HG03095 (cell line): ENCODE measurements around the gene TTBK2.

Source experiments
- ATAC-seq: cut with Tn5 transposase; IDR thresholded peaks from one replicate; pipeline ENCODE4 v1.9.1; 2021; ENCODE audit warnings: moderate library complexity; ENCODE audit not compliant: unreplicated experiment

TTBK2 gene

DNA sequence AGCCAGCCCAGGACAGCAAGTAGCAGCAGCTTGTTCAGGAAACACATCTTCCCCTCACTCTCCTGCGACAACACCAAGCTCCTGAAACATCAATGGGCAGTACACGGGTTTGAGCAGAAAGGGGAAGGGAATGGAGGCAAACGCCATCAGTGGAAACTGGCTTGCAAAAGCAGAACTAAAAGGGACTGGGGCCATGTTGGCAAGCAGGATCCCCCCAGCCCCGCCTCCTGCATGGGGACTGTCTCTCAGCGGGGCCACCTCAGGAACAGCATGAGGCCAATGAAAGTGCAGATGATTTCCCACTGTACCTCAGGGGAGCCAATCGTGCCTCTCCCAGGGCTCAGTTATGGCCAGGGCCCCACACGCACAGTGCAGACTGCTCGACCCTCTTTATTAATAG lies 190.4 kb downstream of the TTBK2 start:
- no peak for ATAC-seq

DNA sequence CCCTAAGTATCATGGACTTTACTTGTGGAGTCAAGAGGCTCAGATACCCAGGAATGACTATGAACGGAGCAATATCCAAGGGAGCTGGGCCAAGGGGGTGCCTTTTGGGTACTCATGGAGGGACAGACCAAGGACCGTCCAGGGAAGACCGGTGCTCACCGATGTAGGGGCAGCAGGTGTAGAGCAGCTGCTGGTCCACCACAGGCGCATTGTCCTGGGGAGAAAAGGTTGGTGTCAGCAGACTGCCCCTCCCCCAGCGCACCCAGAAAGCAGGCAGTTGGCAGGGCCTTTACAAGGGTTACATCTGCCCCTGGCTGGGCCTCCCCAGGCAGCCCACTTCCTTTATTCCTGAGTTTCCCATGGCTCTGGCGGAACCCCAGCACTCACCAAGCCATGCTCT lies 191.2 kb downstream of the TTBK2 start:
- ATAC-seq, result no peak

DNA sequence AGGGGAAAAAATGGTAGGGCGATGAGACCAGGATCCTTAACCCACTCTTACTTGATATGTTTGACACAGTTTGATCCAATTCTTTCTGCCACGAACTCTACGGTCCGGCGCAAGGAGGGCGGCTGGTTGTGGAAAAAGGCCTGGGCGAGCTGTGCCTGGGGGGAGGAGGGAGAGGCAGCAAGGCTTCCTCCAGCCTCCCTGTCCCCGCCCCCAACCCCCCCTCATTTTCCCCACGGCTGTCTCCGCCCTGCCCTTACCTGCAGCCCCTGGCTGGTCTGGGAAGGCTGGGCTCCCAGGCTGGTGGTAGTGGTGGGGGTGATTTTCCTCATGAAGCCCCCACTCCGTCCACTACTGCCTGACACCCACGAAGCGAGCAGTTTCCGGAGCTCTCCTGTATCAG lies 191.6 kb downstream of the TTBK2 start:
- no peak for ATAC-seq

DNA sequence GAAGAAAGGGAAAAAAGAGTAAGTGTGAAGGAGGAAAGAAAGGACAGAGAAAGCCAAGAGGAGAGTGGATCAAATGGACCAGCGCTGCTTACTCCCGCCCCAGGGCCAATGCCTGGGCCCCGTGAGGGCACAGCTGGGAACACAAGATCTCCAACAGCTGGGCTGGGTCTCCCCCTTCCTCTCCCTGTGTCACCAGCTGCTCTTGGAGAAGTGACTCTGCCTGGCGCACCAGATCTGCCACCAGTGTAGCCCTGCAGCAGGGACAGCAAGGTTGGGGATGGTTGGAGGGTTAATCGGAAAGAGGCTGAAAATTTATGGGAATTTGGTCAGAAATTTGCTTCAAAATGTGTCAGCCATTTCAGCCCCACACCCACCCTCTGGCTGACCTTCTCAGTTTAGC lies 192.0 kb downstream of the TTBK2 start:
- ATAC-seq, result no peak

DNA sequence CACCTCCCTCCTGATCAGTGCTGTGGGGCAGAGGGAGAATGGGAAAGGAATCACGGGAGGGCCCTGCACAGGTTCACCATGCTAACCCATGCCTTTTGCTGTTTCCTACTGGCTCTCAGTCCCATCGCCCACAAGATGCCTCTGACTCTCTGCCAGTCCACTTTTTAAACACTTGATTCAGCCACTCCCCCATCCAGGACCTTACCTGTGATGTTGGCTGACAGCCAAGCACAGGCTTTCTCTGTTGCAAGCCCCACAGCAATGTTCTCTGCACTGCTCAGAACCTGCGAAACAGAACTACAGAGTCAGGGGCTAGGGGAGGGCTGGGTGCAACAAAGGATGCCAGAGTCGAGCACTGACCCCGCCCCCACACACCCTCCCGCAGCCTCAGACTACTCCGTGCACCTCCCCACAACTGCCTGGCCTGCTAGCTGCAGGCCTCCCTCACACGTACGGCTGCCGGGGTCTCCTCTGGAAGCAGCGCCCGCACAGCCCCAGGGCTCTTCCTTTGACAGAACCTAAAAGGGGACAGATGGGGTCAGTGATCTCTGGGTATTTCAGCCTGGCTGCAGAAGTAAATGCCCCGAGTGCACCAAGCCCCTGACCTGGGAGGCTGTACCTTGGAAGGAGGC lies 192.7 kb downstream of the TTBK2 start:
- ATAC-seq, result no peak

DNA sequence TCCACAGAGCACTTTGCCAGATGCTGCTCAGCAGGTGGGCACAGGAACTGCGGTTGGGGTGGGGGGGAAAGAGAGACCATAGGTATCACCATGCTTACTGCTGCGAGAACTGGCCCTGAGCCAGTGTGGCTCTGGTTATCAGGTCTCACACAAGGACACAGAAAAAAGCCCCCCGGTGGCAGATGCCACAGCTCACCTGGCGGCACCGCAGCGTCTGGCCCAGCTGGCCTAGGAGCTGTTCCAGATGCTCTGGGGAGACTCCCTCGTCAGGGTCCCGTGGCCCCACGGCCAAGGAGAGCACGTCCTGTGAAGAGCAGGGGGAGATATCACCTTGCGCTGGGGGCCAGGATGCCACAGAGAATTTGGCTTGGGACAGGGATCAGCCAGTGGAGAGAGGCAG lies 194.5 kb downstream of the TTBK2 start:
- ATAC-seq, result no peak

DNA sequence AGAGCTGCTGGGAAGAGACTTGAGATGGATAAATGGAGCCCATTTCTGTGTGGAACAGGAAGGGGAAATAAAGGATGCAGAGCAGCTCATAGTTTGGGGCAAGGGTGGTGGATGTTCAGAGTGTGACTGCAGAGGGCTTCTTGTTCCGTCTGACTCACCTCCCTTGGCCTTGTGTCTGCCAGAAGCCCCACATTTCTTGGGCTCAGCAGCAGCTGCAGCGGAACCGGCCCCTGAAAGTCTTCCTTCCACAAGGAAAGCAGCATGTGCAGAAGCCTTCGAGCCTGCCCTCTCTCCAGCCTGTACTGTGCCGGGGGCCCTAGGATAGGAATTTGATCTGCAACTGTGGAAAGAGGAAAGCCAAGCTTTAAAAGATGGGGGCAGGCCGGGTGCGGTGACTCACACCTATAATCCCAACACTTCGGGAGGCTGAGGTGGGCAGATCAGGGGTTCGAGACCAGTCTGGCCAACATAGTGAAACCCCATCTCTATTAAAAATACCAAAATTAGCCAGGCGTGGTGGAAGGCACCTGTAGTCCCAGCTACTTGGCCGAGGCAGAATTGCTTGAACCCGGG lies 195.2 kb downstream of the TTBK2 start:
- no peak for ATAC-seq

DNA sequence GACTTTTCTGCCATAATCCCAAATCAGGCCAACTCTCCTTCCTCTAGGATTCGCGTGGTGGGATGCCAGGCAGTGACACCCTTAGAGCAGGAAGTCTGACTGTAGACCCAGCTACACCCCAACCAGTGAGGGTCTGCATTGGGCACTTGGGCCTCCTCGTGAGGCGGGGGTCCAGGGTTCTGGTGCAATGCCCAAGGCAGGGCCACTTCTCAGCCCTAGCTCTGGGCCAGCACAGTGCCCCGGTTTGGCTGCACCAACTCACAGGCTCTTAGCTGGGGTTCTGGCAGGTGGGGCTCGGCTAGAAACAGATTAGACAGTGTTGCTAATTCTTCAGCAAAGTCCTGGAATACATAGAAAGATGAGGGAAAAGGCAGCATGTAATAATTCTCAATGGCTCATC lies 196.3 kb downstream of the TTBK2 start:
- no peak for ATAC-seq

DNA sequence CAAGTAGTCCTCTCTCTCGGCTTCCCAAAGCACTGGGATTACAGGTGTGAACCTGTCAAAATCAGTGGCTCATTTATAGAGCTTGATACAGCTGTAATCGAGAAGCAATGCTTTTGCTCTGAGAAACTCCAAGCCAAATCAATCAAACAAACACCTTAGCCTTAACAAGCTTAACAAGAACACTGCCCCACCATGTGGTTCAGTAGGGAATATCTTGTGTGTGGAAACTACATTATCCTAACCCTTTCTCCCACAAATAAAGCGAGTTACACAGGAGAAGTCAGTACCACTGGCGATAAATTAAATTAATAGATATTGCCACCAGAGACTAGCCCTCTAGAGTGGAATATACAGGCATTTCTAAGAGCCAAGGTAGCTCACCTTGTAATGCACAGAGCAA lies 197.5 kb downstream of the TTBK2 start:
- ATAC-seq, result no peak

DNA sequence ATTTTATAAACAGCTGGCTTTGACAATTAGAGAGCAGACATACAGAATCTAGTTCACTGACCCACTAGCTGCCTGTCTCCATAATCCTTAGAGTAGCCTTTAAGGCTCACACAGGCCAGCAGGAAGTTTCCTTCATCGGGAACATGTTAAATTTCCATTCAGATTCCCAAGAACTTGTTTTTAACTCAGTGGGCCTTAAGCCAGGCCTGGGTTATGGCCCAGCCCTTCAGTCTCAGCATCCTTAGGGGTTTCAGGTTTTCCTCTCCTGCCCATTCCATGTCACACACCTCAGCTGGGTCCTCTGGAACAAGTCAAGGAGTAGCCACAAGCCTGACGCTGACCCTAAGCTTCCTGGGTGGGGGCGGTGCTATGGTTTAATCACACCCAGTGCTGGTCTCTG lies 198.7 kb downstream of the TTBK2 start:
- ATAC-seq, result no peak

DNA sequence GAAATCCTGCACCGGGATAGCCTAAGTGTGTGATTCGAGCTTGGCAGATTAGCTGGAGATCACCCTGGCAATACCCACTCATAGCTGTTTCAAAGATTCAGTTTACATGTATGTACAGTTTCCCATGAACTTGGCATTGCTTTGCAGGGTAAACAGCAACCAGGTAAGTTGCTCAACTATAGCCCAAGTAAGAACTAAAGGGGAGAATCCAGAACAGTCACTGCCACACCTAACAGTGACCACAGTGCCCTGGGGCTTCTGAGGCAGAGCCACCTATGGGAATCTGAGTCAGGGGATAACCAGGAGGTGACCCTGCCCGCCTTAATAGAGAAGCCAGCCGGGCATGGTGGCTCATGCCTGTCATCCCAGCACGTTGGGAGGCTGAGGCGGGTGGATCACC lies 199.6 kb downstream of the TTBK2 start:
- ATAC-seq, result no peak

DNA sequence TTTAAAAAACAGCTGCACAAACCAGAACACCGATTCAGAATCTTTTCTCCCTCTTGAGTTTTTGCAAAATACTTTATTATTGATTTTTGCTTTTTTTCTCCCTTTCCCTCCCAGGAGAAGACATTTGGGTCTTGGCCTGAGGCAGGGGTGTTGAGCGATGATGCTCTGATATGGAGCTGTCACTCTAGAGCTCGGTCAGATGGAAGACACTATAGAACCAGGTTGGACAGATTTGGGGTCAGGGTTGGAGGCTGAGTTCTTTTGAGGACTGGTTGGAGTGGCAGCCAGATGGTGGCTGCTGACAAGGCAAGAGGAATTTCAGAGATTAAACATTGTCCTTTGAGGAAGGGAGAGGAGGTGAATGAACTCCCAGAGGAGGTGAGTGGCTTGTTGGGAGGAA lies 200.5 kb downstream of the TTBK2 start:
- ATAC-seq, result no peak

DNA sequence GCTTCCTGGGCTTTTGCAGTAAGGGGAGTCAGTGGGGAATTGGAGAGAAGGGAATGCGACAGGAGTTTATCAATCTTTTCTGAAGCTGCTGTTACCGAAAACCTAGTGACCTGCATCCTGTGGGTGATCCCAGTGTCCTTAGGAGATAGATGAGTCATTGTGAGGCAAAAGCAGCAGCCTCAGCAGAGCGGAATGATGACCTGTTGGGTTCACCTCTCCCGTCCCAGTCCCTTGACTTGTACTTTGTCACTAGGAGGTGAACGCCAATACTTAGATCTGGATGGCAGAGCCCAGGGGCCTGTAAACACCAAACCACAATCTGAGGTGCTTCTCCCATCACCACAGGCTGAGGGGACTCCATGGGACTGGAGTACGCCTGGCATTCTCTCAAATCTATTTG lies 201.5 kb downstream of the TTBK2 start:
- no peak for ATAC-seq

DNA sequence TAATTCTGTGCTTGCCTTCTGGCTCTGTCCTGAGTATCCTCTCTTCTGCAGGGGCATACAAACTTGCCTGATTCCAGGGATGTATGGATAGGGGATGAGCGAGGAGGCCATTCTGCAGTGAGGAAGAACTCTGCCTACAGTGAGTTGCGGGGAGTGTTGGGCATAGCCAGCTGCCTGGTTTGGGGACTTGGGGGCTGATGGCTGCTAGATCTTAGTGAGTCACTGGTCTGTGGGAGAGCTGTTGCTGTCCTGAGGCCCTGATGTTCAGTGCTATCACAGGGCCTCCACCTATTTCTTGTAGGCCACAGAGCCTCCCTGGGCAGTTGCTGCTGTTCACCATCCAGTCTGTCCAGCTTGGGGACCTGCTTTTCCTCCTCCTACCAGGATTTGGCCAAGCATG lies 204.0 kb downstream of the TTBK2 start:
- no peak for ATAC-seq

DNA sequence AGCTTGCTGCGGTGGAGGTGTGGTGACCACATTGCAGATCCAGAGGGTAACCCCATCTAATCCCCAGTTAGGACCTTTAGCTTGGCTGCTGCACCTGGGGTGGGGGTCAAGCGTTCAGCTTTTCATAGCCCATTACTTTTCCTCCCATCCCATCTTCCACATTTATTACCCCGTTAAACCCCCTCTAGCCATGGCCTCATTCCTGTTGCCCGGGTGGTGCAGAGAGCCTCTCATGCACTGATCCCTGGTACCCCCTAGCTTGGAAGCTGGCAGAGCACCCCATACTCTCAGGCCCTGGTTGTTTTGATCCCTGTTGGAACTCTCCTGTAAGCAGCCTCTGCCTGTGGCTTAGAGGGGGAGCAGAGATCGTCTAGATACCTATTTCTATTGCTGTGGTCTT lies 204.5 kb downstream of the TTBK2 start:
- ATAC-seq, result no peak

DNA sequence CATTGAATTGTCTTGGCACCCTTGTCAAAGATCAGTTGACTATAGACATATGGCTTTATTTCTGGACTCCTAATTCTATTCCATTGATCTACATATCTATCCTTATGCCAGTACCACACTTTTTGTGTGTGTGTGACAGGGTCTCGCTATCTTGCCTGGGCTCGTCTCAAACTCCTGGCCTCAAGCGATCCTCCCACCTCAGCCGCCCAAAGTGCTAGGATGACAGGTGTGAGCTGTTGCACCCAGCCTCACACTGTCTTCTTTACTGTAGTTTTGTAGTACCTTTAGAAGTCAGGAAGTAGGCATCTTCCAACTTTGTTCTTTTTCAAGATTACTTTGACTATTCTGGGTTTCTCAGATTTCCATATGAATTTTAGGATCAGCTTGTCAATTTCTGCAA lies 208.0 kb downstream of the TTBK2 start:
- no peak for ATAC-seq

DNA sequence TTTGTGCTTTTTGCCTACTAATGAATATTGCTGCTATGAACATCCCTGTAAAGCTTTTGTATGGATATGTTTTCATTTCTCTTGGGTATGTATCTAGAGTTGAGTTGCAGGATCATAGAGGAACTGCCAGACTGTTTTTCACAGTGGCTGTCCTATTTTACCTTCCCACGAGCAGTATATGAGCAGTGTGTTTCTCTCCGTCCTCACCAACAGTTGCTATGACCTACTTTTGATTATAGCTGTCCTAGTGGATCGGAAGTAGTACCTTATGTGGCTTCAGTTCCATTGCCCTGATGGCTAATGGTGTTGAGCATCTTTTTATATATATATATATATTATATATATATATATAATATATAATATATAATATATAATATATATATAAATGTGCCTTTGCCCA lies 208.8 kb downstream of the TTBK2 start:
- no peak for ATAC-seq

DNA sequence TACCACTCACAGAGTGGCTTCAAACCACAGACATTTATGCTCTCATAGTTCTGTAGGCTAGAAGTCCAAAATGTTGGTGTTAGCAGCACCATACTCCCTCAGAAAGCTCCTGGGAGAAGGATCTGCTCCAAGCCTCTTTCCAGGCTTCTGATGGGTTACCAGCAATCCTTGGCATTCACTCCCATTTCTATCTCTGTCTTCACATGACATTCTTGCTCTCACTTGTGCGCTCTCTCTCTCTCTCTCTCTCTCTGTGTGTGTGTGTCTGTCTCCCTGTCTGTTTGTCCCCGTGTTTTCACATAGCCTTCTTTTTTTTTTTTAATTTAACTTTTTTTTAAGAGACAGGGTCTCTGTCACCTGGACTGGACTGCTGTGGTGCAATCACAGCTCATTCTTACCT lies 209.9 kb downstream of the TTBK2 start:
- no peak for ATAC-seq

DNA sequence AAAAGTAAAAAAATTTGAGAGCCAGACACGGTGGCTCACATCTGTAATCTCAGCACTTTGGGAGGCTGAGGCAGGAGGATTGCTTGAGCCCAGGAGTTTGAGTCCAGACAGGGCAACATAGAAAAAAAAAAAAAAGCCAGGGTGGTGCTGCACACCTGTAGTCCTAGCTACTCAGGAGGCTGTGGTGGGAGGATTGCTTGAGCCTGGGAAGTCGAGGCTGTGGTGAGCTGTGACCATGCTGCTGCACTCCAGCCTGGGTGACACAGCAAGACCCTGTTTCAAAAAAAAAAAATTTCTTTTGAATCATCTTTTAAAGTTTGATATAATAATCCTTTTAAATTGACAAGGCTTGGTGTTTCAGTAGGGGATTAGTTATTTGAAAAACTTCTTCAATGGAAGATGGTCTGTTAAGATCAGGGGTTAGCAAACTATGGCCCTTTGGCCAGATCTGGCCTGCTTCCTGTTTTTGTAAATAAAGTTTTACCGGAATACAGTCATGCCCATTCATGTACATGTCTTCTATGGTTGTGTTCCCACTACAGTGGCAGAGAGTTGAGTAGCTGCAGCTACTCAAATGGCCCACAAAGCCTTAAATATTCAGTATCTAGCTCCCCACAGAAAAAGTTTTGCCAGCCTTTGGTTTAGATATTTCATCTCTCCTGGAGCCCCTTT lies 212.6 kb downstream of the TTBK2 start:
- no peak for ATAC-seq

DNA sequence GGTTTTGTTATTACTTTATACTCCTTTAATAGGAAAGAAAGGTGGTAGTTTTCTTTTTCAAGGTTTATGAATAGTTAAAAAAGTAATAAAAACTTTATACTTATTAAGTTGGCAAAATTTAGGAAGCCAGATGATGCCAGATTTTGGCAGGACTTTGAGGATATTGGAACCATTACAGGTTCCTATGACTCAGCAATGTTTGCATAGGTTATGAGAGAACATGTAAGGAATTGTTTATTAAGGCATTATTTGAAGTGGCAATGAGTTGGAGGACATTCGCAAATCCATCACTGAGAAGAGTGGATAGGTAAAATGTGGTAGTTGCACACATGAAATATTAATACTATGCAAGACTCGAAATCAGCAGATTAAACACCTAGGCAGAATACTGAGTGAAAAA lies 213.5 kb downstream of the TTBK2 start:
- ATAC-seq, result no peak

DNA sequence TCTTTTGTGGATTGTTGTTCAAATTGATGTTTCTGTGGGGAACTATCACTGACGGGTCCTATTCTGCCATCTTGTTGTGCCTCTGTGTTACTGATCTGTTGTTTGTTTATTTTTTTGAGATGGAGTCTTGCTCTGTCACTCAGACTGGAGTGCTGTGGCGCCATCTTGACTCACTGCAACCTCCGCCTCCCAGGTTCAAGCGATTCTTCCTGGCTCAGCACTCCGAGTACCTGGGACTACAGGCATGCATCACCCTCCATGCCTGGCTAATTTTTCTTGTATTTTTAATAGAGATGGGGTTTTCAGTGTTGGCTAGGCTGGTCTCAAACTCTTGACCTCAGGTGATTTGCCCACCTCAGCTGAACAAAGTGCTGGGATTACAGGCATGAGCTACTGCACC lies 215.2 kb downstream of the TTBK2 start:
- ATAC-seq, result no peak

DNA sequence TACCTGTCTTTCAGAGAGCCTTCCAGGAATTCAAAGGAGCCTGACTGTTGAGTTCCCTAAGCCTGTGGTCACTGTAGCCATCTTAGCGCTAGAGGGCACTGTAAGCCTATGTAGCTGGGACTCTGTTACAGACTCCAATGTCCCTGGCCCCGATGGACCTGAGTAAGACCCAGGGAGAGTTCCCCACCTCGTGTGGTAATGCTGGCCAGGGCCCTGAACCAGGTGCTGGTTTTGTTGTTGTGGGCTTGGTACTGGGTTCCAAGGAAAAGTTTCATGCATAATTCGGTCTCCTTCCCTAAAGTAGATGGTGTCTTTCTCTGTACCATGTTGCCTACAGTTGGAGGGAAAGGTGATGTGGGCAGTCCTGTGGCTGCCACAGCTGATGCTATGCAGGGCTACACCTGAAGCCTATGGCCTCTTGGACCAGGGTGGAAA lies 216.1 kb downstream of the TTBK2 start:
- no peak for ATAC-seq

DNA sequence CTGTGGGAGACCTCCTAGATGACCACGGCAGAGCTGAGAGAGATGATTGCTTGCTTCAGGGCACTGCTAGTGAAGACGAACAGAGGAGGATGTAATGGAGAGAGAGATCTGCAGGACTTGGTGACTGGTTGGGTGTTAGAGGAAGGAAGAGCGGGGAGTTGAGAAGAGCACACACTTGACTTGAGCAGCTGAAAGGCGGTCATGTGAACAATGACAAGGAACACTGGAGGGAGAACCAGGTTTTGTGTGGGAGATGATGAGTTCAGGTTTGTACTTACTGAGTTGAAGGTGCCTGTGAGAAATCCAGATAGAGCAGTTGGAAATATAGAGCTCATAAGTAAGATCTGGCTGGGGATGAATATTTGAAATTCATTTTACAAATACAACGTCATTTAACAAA lies 224.0 kb downstream of the TTBK2 start:
- ATAC-seq, result no peak
